Heart right ventricle (tissue), 16 donors: Measurements from ENCODE around the gene RET. TPM values are rescaled to one million over a fixed set of nuclear protein-coding genes. Genes with fewer than 3 reads are reported as not detected.

Experiments
- ATAC-seq, 8 donors: fragments of 200-7000 bp; cut with Tn5 transposase; one replicate each; pipeline ENCODE4 v1.9.1; 2020; ENCODE audit warnings: mild to moderate bottlenecking in 8 of 8, moderate library complexity in 8 of 8, moderate number of reproducible peaks in 1 of 8
- DNase-seq, 2 donors: peaks; one replicate each; pipeline ENCODE4 v3.0.0-alpha.2; 2020
- H3K27ac ChIP-seq, 10 donors: fragments of 200-600 bp; sonication (generic) in 2 of 10; one replicate each; pipeline versions ENCODE4 v1.5.0 to v1.8.0; 2020 to 2022; ENCODE audit warnings: mild to moderate bottlenecking in 3 of 10
- H3K27me3 ChIP-seq, 7 donors: fragments of 200-600 bp; one replicate each; pipeline ENCODE4 v1.8.0; 2021 to 2022; ENCODE audit warnings: mild to moderate bottlenecking in 2 of 7
- H3K36me3 ChIP-seq, 9 donors: fragments of 200-600 bp; sonication (generic) in 1 of 9; one replicate each; pipeline versions ENCODE4 v1.5.0 to v1.8.0; 2020 to 2022; ENCODE audit warnings: mild to moderate bottlenecking in 2 of 9
- H3K4me1 ChIP-seq, 9 donors: fragments of 200-600 bp; sonication (generic) in 1 of 9; one replicate each; pipeline versions ENCODE4 v1.5.0 to v1.8.0; 2020 to 2022; ENCODE audit warnings: mild to moderate bottlenecking in 4 of 9
- H3K4me3 ChIP-seq, 10 donors: fragments of 200-600 bp; sonication (generic) in 2 of 10; one replicate each; pipeline versions ENCODE4 v1.5.0 to v1.8.0; 2020 to 2022; ENCODE audit warnings: mild to moderate bottlenecking in 7 of 10, moderate library complexity in 2 of 10
- H3K9me3 ChIP-seq, 11 donors: fragments of 200-600 bp in 10 of 11; sonication (generic) in 2 of 11; one replicate each; pipeline versions ENCODE4 v1.5.0 to v1.8.0; 2013 to 2022; ENCODE audit warnings: mild to moderate bottlenecking in 2 of 11, control low read depth in 1 of 11, moderate library complexity in 1 of 11
- CTCF ChIP-seq, 9 donors: fragments of 200-600 bp; sonication (generic) in 2 of 9; IDR thresholded peaks; one replicate each; pipeline versions ENCODE4 v1.5.0 to v1.8.0; 2021 to 2022; ENCODE audit warnings: antibody characterized with exemption in 9 of 9, mild to moderate bottlenecking in 5 of 9, moderate library complexity in 1 of 9
- WGBS, 2 donors: extraction: QIAGEN DNeasy Blood & Tissue Kit; methylation state at CpG; one replicate each; pipeline ENCODE4 v1.1.7; 2013; ENCODE audit warnings: inconsistent platforms in 1 of 2; 5-methylcytosine and 5-hydroxymethylcytosine counted together
- intact Hi-C, 10 donors: fragments of 100-400 bp; cut with DNase I; formaldehyde crosslinking; loops; one replicate each; pipeline versions ENCODE4 v1.11.1 to v1.14.2; 2022
- polyA plus RNA-seq, 2 donors: library from polyadenylated mRNA; stranded (reverse); fragments of 200-250 nt; gene quantifications; one replicate each; pipeline ENCODE4 v1.2.3, GENCODE V29; 2013
- total RNA-seq, 10 donors: library from RNA; stranded (reverse); fragmentation: NEBNext Ultra II Directional in 3 of 10; extraction: Animal tissue kit (Norgen Biotek cat#: 25700) in 3 of 10; gene quantifications; one replicate each; pipeline versions ENCODE4 v1.2.1 to v1.2.4, GENCODE V29; 2021 to 2023
- donor health status: Arrhythmogenic right ventricular cardiomyopathy.
- donor health status: ischemic (EF 13 %, LVEDD 7.1; RV severe dilation, severe dysfunction).
- donor health status: healthy with polysubstance abuse.
- donor health status: DM: no; HTN: yes; CAD: no.
- donor health status: DM: no; HTN: no; CAD: no.
- donor health status: ischemic (EF 25% LVEDD 6.9; RV normal size, moderate dysfunction).
- donor health status: ischemic (EF 25% LVEDD 5.7; RV mildly dilated, moderate dysfunction).
- donor health status: healthy.
- donor health status: DM: yes; HTN: yes; CAD: no.
- donor health status: Ischemic cardiomyopathy.
- donor health status: ischemic (EF 35%, LVEDD 5.7; RV mildly dilated, moderate dysfunction).
- donor health status: nonischemic (EF 11% LVEDD 7.7; RV severe dilation, severe dysfunction).
- donor health status: DM: yes; HTN: yes; CAD: no.
- donor health status: PGD.
- donor health status: ischemic (EF 29% LVEDD 5.4; RV normal size, mild dysfunction).
- donor health status: nonischemic (EF 23%, LVEDD 6.1; RV moderate dilation, normal function).

The RET gene
- total and polyA plus RNA-seq, 12 donors: 0.38 to 2.6 (median 1.2) TPM

GRCh38 chr10:43075612-43076003, 1.3 kb upstream of the RET start:
- Histone ChIP-seq H3K4me3 (no peak overlapping the region), H3K9me3 (no peaks in the 10 kb centered on the region), H3K27ac (no peak overlapping the region), H3K36me3 (no peaks in the 10 kb centered on the region), H3K4me1 (peaks cover 0 to 20% (median 8%) of the 10 kb centered on the region in 9 donors), H3K27me3 (peaks cover 4 to 96% (median 72%) of the 10 kb centered on the region in 7 donors)
- intact Hi-C loops: loop anchor here in 2 of 10 donors (5.0 to 10.0 kb wide), 3 partner anchors 111 to 208 kb away; no protein-coding TSS in a partner anchor
- TF ChIP-seq CTCF (IDR thresholded peaks at IDR 0.05): peak in 3 of 9 donors; percentile 6 to 13 (median 10)
- ATAC-seq (no peak), DNase-seq (no peak)
- WGBS, 2 donors: 72 to 80% methylated on average over 5 of the region's 5 CpGs

- peaks cover 4 to 99% (median 80%) of the 10 kb centered on the region in 7 donors for H3K27me3 ChIP-seq
- H3K9me3 ChIP-seq: no peaks in the 10 kb centered on the region
- H3K27ac ChIP-seq: peak overlapping the region in 2 of 10 donors; percentile 49 to 58
- no peaks in the 10 kb centered on the region for H3K36me3 ChIP-seq
- no peak for TF ChIP-seq CTCF (IDR thresholded peaks at IDR 0.05)
- 2% methylated on average over 45 of the region's 45 CpGs for WGBS, 2 donors
- intact Hi-C loops: loop anchor here in 2 of 10 donors (5.0 to 10.0 kb wide), 3 partner anchors 112 to 209 kb away; no protein-coding TSS in a partner anchor
- ATAC-seq (peak in 5 of 8 donors; percentile 25 to 60 (median 46)), DNase-seq (peak in 1 of 2 donors; percentile 44)
- H3K4me3 ChIP-seq: peak overlapping the region; percentile 18 to 63 (median 51)
- peaks cover 0 to 20% (median 8%) of the 10 kb centered on the region in 9 donors for H3K4me1 ChIP-seq
These were observed 476 bp upstream of the RET start for GRCh38 chr10:43076311-43076875.

GRCh38 chr10:43077421-43078171, 727 bp downstream of the RET start:
- H3K9me3 ChIP-seq: no peaks in the 10 kb centered on the region
- no peak for ATAC-seq
- H3K27me3 ChIP-seq: peaks cover 4 to 97% (median 79%) of the 10 kb centered on the region in 7 donors
- no peak overlapping the region for H3K27ac ChIP-seq
- DNase-seq: no peak
- intact Hi-C loops: loop anchor here in 2 of 10 donors (5.0 to 10.0 kb wide), 3 partner anchors 113 to 210 kb away; no protein-coding TSS in a partner anchor
- no peaks in the 10 kb centered on the region for H3K36me3 ChIP-seq
- peaks cover 0 to 20% (median 8%) of the 10 kb centered on the region in 9 donors for H3K4me1 ChIP-seq
- WGBS, 2 donors: 4 to 5% methylated on average over 42 to 72 of the region's 72 CpGs
- TF ChIP-seq CTCF (IDR thresholded peaks at IDR 0.05): no peak
- peak overlapping the region in 9 of 10 donors; percentile 37 to 63 (median 52) for H3K4me3 ChIP-seq

GRCh38 chr10:43078175-43078985, 1.5 kb downstream of the RET start:
- H3K27ac ChIP-seq: no peak overlapping the region
- 61 to 66% methylated on average over 14 of the region's 14 CpGs for WGBS, 2 donors
- H3K4me3 ChIP-seq: peak overlapping the region in 4 of 10 donors; percentile 50 to 63 (median 55)
- no peak for DNase-seq
- TF ChIP-seq CTCF (IDR thresholded peaks at IDR 0.05): no peak
- H3K27me3 ChIP-seq: peaks cover 4 to 97% (median 77%) of the 10 kb centered on the region in 7 donors
- ATAC-seq: peak in 2 of 8 donors; percentile 6 to 21
- H3K4me1 ChIP-seq: peaks cover 0 to 20% (median 8%) of the 10 kb centered on the region in 9 donors
- intact Hi-C loops: loop anchor here in 2 of 10 donors (5.0 to 10.0 kb wide), 3 partner anchors 114 to 211 kb away; no protein-coding TSS in a partner anchor
- H3K36me3 ChIP-seq: no peaks in the 10 kb centered on the region
- no peaks in the 10 kb centered on the region for H3K9me3 ChIP-seq
